HG02840 (cell line): ENCODE results near the gene SZT2.
"Not testable (repeated sequence)": the region's sequence is repeated elsewhere in the genome, so short reads cannot be mapped to it uniquely, and the experiment has no call there.

Source experiments
- ATAC-seq: cut with Tn5 transposase; IDR thresholded peaks from one replicate; pipeline ENCODE4 v1.9.1; 2021; ENCODE audit warnings: mild to moderate bottlenecking, moderate library complexity, moderate number of reproducible peaks; ENCODE audit not compliant: unreplicated experiment, low FRiP score

The SZT2 gene

GRCh38 chr1:43386676-43387075 lies 3.0 kb upstream of the SZT2 start:
- ATAC-seq: no peak

DNA sequence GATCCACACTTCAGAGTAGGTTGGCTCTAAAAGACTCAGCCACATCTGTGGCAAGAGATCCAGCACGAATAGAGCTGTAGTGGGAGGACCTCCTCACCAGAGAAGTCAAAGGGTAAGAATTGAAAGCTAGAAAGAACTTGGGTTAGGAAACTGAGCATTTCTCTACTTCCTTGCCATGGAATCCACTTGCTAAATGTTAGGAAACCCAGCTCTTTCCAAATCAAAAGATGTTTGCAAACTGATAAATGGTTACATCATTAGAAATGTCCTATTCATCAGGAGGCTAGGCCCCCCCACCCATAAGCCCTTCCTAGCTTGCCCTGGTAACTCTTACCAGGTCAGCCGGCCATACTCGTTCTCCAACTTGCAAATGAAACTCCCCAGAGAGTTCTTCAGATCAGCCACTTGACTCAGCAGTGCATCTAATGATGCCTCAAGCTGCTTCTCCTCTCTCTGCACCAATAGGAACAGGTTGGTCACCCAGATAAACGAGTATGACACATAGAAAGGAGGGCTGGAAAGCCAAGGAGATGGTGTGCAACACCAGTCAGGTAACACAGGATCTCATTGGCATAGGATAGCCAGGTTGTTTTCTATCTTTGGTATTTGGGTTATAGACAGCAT lies 1.6 kb upstream of the SZT2 start:
- no peak for ATAC-seq

DNA sequence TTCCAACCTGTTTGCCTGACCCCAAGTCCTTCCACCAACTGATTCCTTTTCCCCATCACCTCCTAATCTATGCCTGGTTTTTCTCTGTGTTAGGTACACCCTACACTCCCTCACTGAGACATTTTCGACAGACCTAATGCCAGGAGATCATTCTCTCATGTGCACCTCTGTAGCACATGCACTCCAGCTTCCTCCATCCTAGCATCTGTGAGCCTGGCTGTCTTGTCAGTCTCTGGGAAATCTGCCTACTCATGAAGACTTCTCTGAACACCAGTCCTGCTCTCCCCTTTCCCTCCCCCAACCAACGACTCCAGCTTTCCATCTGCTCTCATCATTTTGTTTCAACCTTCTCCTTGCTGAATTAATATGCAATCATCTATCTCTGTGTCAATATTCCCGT lies 1.1 kb upstream of the SZT2 start:
- ATAC-seq: no peak

GRCh38 chr1:43392702-43393101 lies 3.0 kb downstream of the SZT2 start:
- no peak for ATAC-seq

DNA sequence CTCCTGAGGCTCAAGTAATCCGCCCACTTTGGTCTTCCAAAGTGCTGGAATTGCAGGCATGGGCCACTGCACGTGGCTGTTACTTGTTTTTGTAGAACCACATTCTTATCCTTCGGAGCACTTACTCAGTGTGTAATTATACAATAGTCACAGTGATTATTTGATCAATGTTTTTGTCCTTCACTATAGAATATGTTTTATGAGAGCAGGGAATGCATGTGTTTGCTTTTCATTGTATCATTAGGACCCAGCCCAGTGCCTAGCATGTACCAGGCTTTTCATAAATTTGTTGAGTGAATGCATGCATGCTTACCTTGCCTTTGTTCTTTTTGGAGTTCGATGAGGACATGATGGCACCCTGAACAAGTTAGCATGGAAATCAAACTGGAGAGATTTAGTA lies 5.8 kb downstream of the SZT2 start:
- ATAC-seq: no peak

DNA sequence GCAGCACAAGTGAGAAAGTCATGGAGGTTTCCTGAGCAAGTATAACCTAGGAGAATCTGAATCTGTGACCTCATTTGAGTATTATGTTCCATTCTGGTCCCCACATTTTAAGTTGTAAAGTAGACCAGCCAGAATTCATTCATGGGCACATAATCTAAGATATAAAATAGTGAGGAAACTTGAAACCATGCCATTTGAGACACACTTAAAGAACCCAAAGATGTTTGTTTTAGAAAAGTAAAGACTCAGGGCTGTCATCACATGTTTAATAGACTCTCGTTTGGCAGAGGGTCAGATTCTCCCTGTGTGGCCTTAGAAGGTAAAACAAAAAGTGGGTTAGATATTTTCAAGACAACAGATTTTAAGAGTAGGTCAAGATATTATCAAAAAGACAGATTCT lies 6.4 kb downstream of the SZT2 start:
- no peak for ATAC-seq

DNA sequence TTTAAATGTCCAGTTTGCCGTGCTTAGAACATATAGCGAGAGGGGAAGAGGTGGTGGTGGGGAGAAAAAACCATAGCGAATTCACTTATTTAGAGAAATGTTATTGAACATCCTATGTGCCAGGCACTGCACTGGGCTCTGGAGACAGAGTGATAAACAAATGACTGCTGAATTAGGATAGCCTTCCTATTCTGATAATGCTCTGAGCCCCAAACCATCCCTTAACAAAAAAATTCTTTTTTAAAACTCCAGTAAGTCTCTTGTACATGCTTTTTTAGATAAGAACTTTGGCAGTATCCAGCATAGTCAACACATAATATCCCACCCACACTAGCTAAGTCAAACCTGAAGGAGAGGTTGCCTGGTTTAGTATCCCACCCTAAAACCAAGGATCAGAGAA lies 8.5 kb downstream of the SZT2 start:
- ATAC-seq: no peak

GRCh38 chr1:43400441-43400840 lies 10.7 kb downstream of the SZT2 start:
- not testable (repeated sequence) for ATAC-seq

GRCh38 chr1:43402089-43402865 lies 12.6 kb downstream of the SZT2 start:
- no peak for ATAC-seq

GRCh38 chr1:43404353-43404752 lies 14.7 kb downstream of the SZT2 start:
- no peak for ATAC-seq

DNA sequence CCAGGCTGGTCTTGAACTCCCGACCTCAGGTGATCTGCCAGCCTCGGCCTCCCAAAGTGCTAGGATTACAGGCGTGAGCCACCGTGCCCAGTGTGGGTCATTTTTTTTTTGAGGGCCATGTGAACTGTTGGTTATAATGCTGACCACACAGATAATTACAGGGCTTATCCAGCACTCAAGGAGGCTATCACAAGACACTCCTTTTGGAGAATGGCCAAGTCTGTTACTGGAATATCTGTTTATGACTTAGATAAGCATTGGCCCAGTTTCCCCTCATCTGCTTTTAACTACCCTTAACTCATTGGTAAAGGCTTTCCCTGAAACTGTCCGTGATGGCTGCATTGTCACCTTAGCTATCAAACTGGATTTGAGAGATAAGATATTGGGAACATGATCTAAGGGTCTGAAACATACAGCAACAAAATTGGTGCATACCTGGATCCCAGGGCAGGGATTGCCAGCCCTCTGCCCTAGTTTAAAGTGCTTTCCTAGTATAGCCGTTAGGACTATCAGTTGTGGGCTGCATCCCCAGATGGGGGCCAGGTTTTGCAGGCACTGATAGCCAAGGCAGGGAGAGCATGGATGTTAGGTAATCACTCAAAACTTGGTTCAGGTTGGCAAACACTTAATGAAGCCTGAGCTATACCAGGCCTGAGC lies 15.6 kb downstream of the SZT2 start:
- ATAC-seq: no peak

DNA sequence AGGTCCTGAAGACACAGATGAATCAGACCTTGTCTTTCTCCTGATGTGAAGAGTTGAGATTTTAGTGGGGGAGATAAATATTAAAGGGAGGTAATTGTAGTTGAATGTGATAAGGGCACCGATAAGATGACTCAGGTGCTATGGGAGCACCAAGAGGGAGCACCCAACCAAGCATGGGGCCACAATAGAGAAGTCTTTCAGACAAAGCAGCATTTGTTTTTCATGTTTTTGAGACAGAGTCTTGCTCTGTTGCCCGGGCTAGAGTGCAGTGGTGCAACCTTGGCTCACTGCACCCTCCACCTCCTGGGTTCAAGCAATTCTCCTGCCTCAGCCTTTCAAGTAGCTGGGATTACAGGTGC lies 16.2 kb downstream of the SZT2 start:
- ATAC-seq: no peak

DNA sequence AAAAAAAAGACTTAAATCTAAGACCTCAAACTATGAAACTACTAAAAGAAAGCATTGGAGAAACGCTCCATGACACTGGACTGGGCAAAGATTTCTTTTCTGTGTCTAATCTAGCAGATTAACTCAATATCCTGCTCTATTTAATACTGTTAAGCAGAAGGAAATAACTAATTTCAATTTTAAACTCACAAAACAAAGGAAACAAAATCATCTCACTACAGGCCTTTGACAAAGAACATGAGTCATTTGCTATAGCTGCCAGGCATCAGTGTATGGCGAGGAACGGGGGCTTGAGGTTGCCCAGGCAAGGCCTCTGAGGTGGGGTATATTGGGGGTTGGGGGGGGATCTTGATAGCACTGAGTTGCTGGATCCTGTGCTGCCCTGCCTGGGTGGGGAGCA lies 20.9 kb downstream of the SZT2 start:
- ATAC-seq: no peak

- ATAC-seq: not testable (repeated sequence)
Measured at GRCh38 chr1:43413426-43413825, 23.7 kb downstream of the SZT2 start.

- no peak for ATAC-seq
Measured at GRCh38 chr1:43414634-43415223, 25.0 kb downstream of the SZT2 start.

- ATAC-seq: no peak
Measured at GRCh38 chr1:43415901-43416300, 26.2 kb downstream of the SZT2 start.

- ATAC-seq: no peak
Measured at GRCh38 chr1:43418858-43419257, 29.2 kb downstream of the SZT2 start.

GRCh38 chr1:43419627-43420425 lies 30.1 kb downstream of the SZT2 start:
- no peak for ATAC-seq

DNA sequence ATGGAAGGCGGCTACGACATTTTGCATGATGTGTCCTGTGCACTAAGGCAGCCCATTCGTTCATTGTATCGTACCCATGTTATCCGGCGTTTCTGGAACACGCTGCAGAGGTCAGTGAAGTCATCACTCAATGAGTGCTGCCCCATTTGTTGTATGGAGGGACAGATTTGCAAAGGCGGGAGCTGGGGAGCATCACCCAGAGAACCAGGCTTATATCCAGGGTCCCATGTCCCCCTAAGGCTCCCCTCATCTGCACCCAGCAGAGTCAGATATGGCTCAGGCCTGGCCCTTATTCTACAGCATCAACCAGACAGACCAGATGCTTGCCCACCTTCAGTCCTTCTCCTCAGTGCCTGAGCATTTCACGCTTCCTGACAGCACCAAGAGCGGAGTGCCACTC lies 31.2 kb downstream of the SZT2 start:
- no peak for ATAC-seq

DNA sequence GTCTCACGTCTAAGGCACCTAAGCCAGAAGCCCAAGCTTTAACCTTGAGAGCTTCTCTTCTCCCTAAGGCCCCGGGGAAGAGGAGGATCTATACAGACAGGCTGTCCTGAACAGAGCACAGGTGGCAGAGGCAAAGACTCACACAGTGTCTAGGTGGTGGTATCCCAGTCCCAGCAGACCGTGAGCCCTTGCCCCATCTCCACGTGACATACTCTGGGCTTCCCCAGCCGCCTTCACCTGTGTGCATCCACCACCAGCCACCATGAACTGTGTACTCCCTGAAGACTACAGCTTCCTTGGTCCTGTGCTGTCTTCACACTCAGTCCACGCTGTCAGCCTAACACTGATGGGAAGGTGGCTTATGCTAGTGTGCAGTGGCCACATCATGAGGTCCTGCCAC lies 31.7 kb downstream of the SZT2 start:
- no peak for ATAC-seq
